Caco-2 (cell line): ENCODE data around the gene BEX4. TPM values are rescaled to one million over a fixed set of nuclear protein-coding genes. Genes with fewer than 3 reads are reported as not detected.

ENCODE experiments used
- BruUV-seq: library from RNA; stranded (reverse); fragments of 400-500 nt; replicated peaks from 2 replicates; lab custom pipeline; 2021; lab: Mats Ljungman, UMichigan
- CTCF ChIA-PET: fragments of 300-600 bp; sonication (Branson Sonifier 250); formaldehyde crosslinking; loops from one replicate; lab custom pipeline; 2022; ENCODE audit warnings: antibody characterized with exemption; lab: Charles Lee
- POLR2A ChIA-PET: fragments of 300-600 bp; sonication (Branson Sonifier 250); formaldehyde crosslinking; loops from one replicate; lab custom pipeline; 2022; ENCODE audit warnings: antibody characterized with exemption; lab: Charles Lee
- DNase-seq, 2 experiments: peaks; one replicate each; pipeline versions ENCODE4 v3.0.0 to v3.0.0-alpha.2; 2020 to 2022
- H3K27me3 ChIP-seq: replicated peaks from 2 replicates; pipeline ENCODE4 v1.6.0; 2011; ENCODE audit warnings: low read length; ENCODE audit not compliant: control insufficient read depth, insufficient read depth
- H3K36me3 ChIP-seq: 2 replicates; pipeline ENCODE4 v1.5.1; 2011; ENCODE audit warnings: low read length; ENCODE audit not compliant: control insufficient read depth, insufficient read depth
- H3K4me1 ChIP-seq: fragments of 250-450 bp; sonication (Bioruptor Pico); 2 replicates; pipeline ENCODE4 v1.5.1; 2020; ENCODE audit warnings: mild to moderate bottlenecking
- H3K4me3 ChIP-seq: 2 replicates; pipeline ENCODE4 v1.5.1; 2011; ENCODE audit warnings: low read depth, mild to moderate bottlenecking, control low read depth, low read length
- H3K9me3 ChIP-seq: fragments of 250-450 bp; sonication (Bioruptor Pico); 2 replicates; pipeline ENCODE4 v1.5.1; 2020; ENCODE audit warnings: mild to moderate bottlenecking, moderate library complexity
- H3K27ac Mint-ChIP-seq: one replicate; pipeline ENCODE4 v1.8.0; 2022; ENCODE audit warnings: mixed read lengths; ENCODE audit not compliant: unreplicated experiment
- H3K27me3 Mint-ChIP-seq: one replicate; pipeline ENCODE4 v1.8.0; 2022; ENCODE audit warnings: mixed read lengths; ENCODE audit not compliant: insufficient read depth, unreplicated experiment
- H3K36me3 Mint-ChIP-seq: one replicate; pipeline ENCODE4 v1.8.0; 2022; ENCODE audit warnings: mild to moderate bottlenecking, mixed read lengths; ENCODE audit not compliant: insufficient read depth, unreplicated experiment
- H3K4me1 Mint-ChIP-seq: one replicate; pipeline ENCODE4 v1.8.0; 2022; ENCODE audit warnings: low read depth, mixed read lengths; ENCODE audit not compliant: unreplicated experiment
- H3K4me3 Mint-ChIP-seq: one replicate; pipeline ENCODE4 v1.8.0; 2022; ENCODE audit warnings: mild to moderate bottlenecking, moderate library complexity, mixed read lengths; ENCODE audit not compliant: unreplicated experiment
- H3K9me3 Mint-ChIP-seq: one replicate; pipeline ENCODE4 v1.8.0; 2022; ENCODE audit warnings: mixed read lengths; ENCODE audit not compliant: unreplicated experiment
- CTCF ChIP-seq, 2 experiments: fragments of 200-600 bp in 1 of 2; IDR thresholded peaks; 1 replicate in 1 of 2; 2 replicates in 1 of 2; pipeline versions ENCODE4 v1.5.1 to v1.8.0; 2011 to 2022; ENCODE audit warnings: antibody characterized with exemption in 1 of 2, control low read depth in 1 of 2, inconsistent platforms in 1 of 2, low read depth in 1 of 2, low read length in 1 of 2, mild to moderate bottlenecking in 1 of 2, moderate library complexity in 1 of 2; ENCODE audit not compliant: insufficient read depth in 1 of 2, severe bottlenecking in 1 of 2, unreplicated experiment in 1 of 2
- intact Hi-C: fragments of 100-400 bp; cut with micrococcal nuclease; formaldehyde crosslinking; loops from one replicate; pipeline ENCODE4 v1.10.0; 2022; ENCODE audit not compliant: unreplicated experiment
- total RNA-seq: library from RNA; stranded (reverse); gene quantifications from 2 replicates; pipeline ENCODE4 v1.2.3, GENCODE V29; 2022

BEX4 gene
- total RNA-seq, 1 experiment from 2014 or later: 2.2 TPM

- H3K9me3 Mint-ChIP-seq: no peaks in the 10 kb centered on the region
- Histone ChIP-seq H3K4me3 (no peak overlapping the region), H3K36me3 (no peaks in the 10 kb centered on the region), H3K27me3 (no peaks in the 10 kb centered on the region), H3K9me3 (no peaks in the 10 kb centered on the region), H3K4me1 (no peaks in the 10 kb centered on the region)
- POLR2A ChIA-PET: no interaction called here
- no peaks in the 10 kb centered on the region for H3K36me3 Mint-ChIP-seq
- H3K27ac Mint-ChIP-seq: no peak overlapping the region
- H3K27me3 Mint-ChIP-seq: peaks cover 6% of the 10 kb centered on the region
- BruUV-seq: no TSS peak
- CTCF ChIA-PET: interaction anchor here (1.1 to 2.1 kb wide), 2 partner anchors 217 to 225 kb away, joined by 5 to 13 read pairs; no protein-coding TSS in a partner anchor
- peak; percentile 39 to 54 for DNase-seq
- intact Hi-C loops: loop anchor here (1.0 to 2.0 kb wide), 3 partner anchors 17 to 225 kb away; no protein-coding TSS in a partner anchor
- H3K4me1 Mint-ChIP-seq: peaks cover 5% of the 10 kb centered on the region
- peak; percentile 64 to 72 for TF ChIP-seq CTCF (IDR thresholded peaks at IDR 0.05; ENCODE audit: insufficient read depth in 1 of 2, low read depth in 1 of 2, low read length in 1 of 2, severe bottlenecking in 1 of 2, unreplicated experiment in 1 of 2)
- H3K4me3 Mint-ChIP-seq: no peak overlapping the region
These were observed 38.8 kb upstream of the BEX4 start for GRCh38 chrX:103175944-103176753.

GRCh38 chrX:103177556-103177955 is 37.4 kb upstream of the BEX4 start:
- CTCF ChIA-PET: interaction anchor here (2.1 kb wide), 1 partner anchor 226 kb away, joined by 13 read pairs; no protein-coding TSS in a partner anchor
- intact Hi-C loops: loop anchor here (2.0 kb wide), 2 partner anchors 19 to 219 kb away; no protein-coding TSS in a partner anchor
- peaks cover 7% of the 10 kb centered on the region for H3K27me3 Mint-ChIP-seq

GRCh38 chrX:103183912-103184311 is 31.0 kb upstream of the BEX4 start:
- Histone ChIP-seq H3K27me3 (no peaks in the 10 kb centered on the region), H3K4me1 (no peaks in the 10 kb centered on the region), H3K36me3 (no peaks in the 10 kb centered on the region), H3K4me3 (no peak overlapping the region), H3K9me3 (no peaks in the 10 kb centered on the region)
- H3K9me3 Mint-ChIP-seq: no peaks in the 10 kb centered on the region
- ChIA-PET CTCF (no interaction called here), POLR2A (no interaction called here)
- no peak for DNase-seq
- TF ChIP-seq CTCF (IDR thresholded peaks at IDR 0.05; ENCODE audit: insufficient read depth in 1 of 2, low read depth in 1 of 2, low read length in 1 of 2, severe bottlenecking in 1 of 2, unreplicated experiment in 1 of 2): no peak
- no peaks in the 10 kb centered on the region for H3K4me1 Mint-ChIP-seq
- intact Hi-C loops: no loop called here
- H3K36me3 Mint-ChIP-seq: no peaks in the 10 kb centered on the region
- BruUV-seq: no TSS peak
- H3K27ac Mint-ChIP-seq: no peak overlapping the region
- peaks cover 5% of the 10 kb centered on the region for H3K27me3 Mint-ChIP-seq
- H3K4me3 Mint-ChIP-seq: no peak overlapping the region

More at GRCh38 chrX:103177556-103177955, 37.4 kb upstream of the BEX4 start:
- Histone ChIP-seq H3K4me3 (no peak overlapping the region), H3K27me3 (no peaks in the 10 kb centered on the region), H3K4me1 (no peaks in the 10 kb centered on the region), H3K36me3 (no peaks in the 10 kb centered on the region), H3K9me3 (no peaks in the 10 kb centered on the region)
- Mint-ChIP-seq H3K9me3 (no peaks in the 10 kb centered on the region), H3K27ac (no peak overlapping the region), H3K36me3 (no peaks in the 10 kb centered on the region), H3K4me1 (peaks cover 5% of the 10 kb centered on the region), H3K4me3 (no peak overlapping the region)
- no peak for DNase-seq
- TF ChIP-seq CTCF (IDR thresholded peaks at IDR 0.05; ENCODE audit: insufficient read depth in 1 of 2, low read depth in 1 of 2, low read length in 1 of 2, severe bottlenecking in 1 of 2, unreplicated experiment in 1 of 2): no peak
- POLR2A ChIA-PET: no interaction called here
- no TSS peak for BruUV-seq
